ENCODE data around the gene NDUFAF5.
"Not testable (repeated sequence)": the region's sequence is repeated elsewhere in the genome, so short reads cannot be mapped to it uniquely, and the experiment has no call there.

Gene NDUFAF5

GRCh38 chr20:13784893-13785715 is at the start of gene NDUFAF5, which contains the start of gene ESF1:
Gene NDUFAF5, plus strand, starts transcription at chr20:13785028. Its CDS starts 41 bp downstream, at chr20:13785069.
Gene ESF1, minus strand, starts transcription at chr20:13784919. Its CDS starts 1,779 bp downstream, at chr20:13783140.
- peak; percentile 89 for DNase-seq

GRCh38 chr20:13735826-13736225 is 49.0 kb upstream of the NDUFAF5 start:
- no peak for DNase-seq

- DNase-seq: no peak
These were observed 48.2 kb upstream of the NDUFAF5 start for GRCh38 chr20:13736436-13737191.

- not testable (repeated sequence) for DNase-seq
These were observed 46.6 kb upstream of the NDUFAF5 start for GRCh38 chr20:13738187-13738586.

- DNase-seq: no peak
These were observed 44.8 kb upstream of the NDUFAF5 start for GRCh38 chr20:13739731-13740649.

- no peak for DNase-seq
These were observed 42.9 kb upstream of the NDUFAF5 start for GRCh38 chr20:13741879-13742278.

GRCh38 chr20:13744352-13744751 is 40.5 kb upstream of the NDUFAF5 start:
- no peak for DNase-seq

GRCh38 chr20:13745784-13746183 is 39.0 kb upstream of the NDUFAF5 start:
- no peak for DNase-seq

GRCh38 chr20:13749811-13750210 is 35.0 kb upstream of the NDUFAF5 start:
- no peak for DNase-seq

GRCh38 chr20:13753436-13754036 is 31.3 kb upstream of the NDUFAF5 start:
- DNase-seq: no peak

- no peak for DNase-seq
These were observed 29.0 kb upstream of the NDUFAF5 start for GRCh38 chr20:13755809-13756208.

GRCh38 chr20:13756551-13756950 is 28.3 kb upstream of the NDUFAF5 start:
- DNase-seq: no peak

- DNase-seq: no peak
These were observed 25.9 kb upstream of the NDUFAF5 start for GRCh38 chr20:13758884-13759283.

- not testable (repeated sequence) for DNase-seq
These were observed 24.3 kb upstream of the NDUFAF5 start for GRCh38 chr20:13760451-13760946.

GRCh38 chr20:13765299-13765698 is 19.5 kb upstream of the NDUFAF5 start:
- no peak for DNase-seq

- DNase-seq: no peak
These were observed 18.9 kb upstream of the NDUFAF5 start for GRCh38 chr20:13765868-13766416.

- DNase-seq: no peak
These were observed 14.7 kb upstream of the NDUFAF5 start for GRCh38 chr20:13770141-13770540.

- DNase-seq: no peak
These were observed 12.9 kb upstream of the NDUFAF5 start for GRCh38 chr20:13771853-13772453.

- DNase-seq: no peak
These were observed 12.3 kb upstream of the NDUFAF5 start for GRCh38 chr20:13772529-13772928.

- no peak for DNase-seq
These were observed 9.0 kb upstream of the NDUFAF5 start for GRCh38 chr20:13775867-13776266.

- no peak for DNase-seq
These were observed 7.6 kb upstream of the NDUFAF5 start for GRCh38 chr20:13777171-13777601.
